Activated CD4-positive, alpha-beta T cell treated with anti-CD3 and anti-CD28 coated beads for 48 hours (primary cell): Measurements from ENCODE around the gene ID1.
"Not testable (repeated sequence)": the region's sequence is repeated elsewhere in the genome, so short reads cannot be mapped to it uniquely, and the experiment has no call there.

Experiments
- DNase-seq: peaks from one replicate; pipeline ENCODE4 v3.0.0-alpha.2; 2020

The ID1 gene

DNA sequence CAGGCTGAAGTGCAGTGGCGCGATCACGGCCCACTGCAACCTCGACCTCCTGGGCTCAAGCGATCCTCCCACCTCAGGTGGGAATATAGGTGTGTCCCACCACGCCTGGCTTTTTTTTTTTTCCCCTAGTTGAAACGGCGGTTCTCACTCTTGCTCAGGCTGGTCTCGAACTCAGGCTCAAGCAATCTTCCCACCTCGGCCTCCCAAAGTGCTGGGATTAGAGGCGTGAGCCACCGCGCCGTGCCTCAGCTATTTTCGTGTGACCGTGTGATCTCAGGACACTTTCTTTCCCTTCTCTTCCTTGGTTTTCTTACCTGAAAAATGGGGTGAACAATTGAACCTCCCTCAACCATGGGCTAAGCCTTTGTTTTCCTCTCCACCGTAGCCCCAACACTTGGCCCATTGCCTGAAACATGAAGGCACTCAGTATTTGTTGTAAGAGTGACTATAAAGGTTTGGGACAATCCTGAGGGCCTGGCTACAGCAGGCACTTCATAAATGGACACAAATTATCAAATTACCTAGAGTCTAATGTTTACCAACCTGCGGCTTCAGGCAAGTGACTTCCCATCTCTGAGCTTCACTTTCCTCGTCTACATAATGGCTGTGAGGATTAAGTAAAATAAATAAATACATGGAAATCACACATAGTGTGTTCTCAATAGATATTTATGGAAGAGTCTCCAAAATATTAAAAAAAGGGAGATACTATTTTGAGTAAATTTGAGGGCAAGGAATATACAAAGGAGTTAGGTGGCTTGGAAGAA, 31.4 kb upstream of the ID1 start:
- no peak for DNase-seq

DNA sequence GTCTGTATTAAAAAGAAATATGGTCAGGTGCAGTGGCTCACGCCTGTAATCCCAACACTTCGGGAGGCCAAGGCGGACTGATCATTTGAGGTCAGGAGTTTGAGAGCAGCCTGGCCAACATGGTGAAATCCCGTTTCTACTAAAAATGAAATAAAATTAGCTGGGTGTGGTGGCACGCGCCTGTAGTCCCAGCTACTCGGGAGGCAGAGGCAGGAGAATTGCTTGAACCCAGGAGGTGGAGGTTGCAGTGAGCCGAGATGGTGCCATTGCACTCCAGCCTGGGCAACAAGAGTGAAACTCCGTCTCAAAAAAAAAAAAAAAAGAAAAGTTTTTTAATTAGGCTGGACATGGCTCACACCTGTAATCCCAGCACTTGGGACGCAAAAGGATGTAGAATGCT, 30.1 kb upstream of the ID1 start:
- not testable (repeated sequence) for DNase-seq

GRCh38 chr20:31576751-31577150, 28.3 kb upstream of the ID1 start:
- DNase-seq, result no peak

DNA sequence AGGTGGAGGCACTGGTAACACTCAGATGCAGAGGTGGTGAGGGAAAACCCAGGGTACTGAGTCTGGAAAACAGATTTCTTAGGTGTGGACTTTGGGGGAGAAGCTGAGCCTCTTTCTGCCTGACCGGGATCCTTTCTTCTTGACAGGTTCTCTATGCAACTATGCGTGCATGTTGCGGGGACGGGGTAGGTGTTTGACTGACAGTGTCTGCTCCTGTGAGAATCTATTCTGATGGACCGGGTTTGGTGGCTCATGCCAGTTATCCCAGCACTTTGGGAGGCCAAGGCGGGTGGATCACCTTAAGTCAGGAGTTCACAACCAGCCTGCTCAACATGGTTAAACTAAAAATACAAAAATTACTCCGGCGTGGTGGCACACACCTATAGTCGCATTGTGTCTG, 27.9 kb upstream of the ID1 start:
- DNase-seq, result no peak

DNA sequence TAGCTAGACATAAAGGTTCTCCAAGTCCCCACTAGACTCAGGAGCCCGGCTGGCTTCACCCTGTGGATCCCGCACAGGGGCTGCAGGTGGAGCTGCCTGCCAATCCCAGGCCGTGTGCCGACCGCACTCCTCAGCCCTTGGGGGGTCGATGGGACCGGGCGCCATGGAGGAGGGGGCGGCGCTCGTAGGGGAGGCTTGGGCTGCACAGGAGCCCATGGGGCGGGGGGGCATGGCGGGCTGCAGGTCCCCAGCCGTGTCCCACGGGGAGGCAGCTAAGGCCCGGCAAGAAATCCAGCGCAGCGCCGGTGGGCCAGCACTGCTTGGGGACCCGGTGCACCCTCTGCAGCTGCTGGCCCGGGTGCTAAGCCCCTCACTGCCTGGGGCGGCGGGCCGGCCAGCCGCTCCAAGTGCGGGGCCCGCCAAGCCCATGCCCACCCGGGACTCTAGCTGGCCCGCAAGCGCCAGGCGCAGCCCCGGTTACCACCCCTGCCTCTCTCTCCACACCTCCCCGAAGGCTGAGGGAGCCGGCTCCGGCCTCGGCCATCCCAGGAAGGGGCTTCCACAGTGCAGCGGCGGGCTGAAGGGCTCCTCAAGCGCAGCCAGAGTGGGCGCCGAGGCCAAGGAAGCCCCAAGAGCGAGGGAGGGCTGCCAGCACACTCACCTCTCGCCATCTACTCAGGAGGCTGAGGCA, 26.5 kb upstream of the ID1 start:
- no peak for DNase-seq

DNA sequence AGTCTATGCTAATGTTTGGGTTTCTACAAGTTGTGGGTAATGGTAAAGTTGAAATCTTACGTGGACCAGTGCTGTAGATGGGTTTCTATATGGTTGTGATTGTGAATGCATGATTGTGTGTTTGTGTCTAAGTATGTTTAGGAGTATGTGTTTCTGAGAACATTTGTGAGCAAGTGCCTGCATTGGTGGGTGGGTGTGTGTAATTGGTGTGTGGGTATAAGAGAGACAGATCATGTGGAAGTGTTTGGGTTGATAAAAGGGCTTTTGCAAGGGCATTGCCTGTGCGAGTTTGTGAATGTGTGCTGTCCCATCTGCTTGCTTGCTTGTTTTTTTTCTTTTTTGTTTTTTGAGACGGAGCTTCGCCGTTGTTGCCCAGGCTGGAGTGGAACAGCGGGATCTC, 25.8 kb upstream of the ID1 start:
- DNase-seq, result no peak

DNA sequence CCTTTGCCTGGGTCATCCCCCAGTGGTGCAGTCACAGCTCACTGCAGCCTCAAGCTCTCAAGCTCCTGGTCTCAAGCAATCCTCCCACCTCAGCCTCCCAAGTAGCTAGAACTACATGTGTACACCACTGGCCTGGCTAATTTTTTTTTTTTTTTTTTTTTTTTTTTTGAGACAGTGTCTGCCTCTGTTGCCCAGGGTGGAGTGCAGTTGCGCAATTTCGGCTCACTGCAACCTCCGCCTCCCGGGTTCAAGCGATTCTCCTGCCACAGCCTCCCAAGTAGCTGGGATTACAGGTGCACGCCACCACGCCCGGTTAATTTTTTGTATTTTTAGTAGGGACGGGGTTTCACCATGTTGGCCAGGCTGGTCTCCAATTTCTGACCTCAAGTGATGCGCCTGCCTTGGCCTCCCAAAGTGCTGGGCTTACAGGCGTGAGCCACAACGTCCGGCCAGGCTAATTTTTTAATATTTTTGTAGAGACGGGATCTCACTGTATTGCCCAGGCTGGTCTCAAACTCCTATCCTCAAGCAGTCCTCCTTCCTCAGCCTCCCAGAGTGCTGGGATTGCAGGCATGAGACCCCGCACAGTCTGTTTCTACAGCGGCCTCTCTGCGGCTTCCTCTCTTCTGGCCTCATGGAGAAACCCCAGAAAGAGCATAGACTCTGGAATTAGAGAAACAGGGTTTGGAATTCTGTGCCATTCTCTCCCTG, 25.0 kb upstream of the ID1 start:
- not testable (repeated sequence) for DNase-seq

- no peak for DNase-seq
Measured at GRCh38 chr20:31580706-31581105, 24.4 kb upstream of the ID1 start.

- DNase-seq, result no peak
Measured at GRCh38 chr20:31581391-31581790, 23.7 kb upstream of the ID1 start.

DNA sequence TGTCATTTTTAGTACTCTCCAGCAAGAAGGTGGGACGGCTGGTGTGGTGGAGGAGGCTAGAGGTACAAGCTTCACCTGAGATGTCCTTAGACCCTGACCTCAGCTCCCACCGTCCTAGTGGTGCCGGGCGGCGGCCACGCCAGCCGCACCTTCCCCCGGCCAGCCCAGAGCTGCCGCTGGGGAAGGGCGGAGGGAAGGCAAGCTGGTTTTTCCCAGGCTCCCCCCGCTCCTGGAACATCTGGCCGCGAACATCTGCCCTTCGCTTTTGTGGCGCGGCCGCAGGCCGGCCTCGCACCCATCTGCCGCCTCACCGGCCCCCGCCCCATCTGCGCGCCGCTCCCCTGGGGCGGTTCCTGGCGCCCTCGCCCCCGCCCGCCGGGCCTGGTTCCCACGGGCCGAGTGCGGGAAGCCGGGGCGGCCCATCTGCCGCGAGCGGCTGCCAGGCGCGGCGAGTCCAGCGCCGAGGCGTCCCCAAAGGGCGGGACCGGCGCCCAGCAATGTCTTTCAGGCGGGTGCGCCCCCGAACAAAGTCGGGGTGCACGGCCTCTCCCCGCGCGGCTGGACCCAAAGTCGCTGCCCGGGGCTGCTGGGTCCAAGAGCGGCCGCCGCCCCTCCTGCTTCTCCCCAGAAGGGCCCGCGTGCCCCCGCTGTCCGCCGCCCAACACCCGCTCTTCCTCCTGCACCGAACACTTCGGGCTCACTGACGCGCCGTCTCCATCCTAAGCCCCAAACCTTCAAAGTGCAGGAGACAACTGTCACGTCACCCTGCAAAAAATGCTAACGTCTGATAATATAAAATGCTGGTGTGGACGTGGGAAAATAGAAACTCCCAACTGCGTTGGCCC, 17.3 kb upstream of the ID1 start:
- DNase-seq, result no peak

- DNase-seq, result no peak
Measured at GRCh38 chr20:31590717-31591225, 14.3 kb upstream of the ID1 start.

DNA sequence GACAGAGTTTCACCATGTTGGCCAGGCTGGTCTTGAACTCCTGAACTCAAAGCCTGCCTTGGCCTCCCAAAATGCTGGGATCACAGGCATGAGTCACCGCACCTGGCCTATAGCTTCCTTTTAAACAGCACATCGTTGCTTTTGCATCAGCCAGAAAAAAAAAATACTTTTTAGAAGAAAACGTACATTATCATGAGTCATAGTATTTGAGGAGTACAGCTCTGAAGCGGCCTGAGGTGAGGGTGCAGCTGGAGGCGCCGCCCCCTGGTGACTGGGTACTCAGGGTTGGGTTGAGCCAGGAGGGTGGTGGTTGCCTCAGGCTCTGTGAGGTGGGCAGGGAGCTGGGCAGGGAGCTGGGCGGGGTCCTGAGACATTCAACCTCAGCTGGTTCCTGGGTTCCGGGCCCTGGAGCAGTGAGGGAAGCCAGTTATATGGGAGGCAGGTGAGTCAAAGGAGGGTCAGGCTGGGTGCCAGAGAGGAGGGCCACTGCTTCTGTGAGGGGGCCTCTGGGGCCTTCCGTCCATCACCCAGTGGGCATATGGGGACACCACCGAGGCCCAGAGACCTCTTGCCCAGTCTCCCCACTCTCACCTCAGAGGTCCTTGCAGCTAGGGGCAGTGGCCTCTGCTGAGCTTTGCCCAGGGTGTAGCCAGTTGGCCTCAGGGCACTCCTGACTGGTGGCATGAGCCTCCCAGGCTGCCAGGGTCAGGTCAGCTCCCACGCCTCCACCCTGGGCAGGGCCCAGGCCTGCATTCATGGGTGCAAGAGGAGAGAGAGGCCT, 11.7 kb upstream of the ID1 start:
- DNase-seq, result peak; percentile 71

DNA sequence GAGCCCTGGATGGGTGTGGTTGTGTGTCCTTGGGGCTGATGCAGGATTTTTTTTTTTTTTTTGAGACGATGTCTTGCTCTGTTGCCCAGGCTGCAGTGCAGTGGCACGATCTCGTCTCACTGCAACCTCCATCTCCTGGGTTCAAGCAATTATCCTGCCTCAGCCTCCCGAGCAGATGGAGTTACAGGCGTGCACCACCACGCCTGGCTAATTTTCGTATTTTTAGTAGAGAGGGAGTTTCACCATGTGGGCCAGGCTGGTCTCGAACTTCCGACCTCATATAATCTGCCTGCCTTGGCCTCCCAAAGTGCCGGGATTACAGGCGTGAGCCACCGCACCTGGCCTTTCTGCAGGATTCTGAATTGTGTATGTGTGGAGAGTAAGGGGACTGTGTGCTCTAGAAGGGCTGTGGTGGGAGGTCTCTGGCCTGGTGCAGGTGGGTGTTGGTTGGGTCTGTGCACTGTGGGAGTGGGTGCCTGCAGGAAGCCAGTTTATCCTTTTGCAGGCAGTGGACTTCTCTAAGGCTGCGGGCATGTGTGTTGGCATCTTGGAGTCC, 11.0 kb upstream of the ID1 start:
- DNase-seq, result no peak

DNA sequence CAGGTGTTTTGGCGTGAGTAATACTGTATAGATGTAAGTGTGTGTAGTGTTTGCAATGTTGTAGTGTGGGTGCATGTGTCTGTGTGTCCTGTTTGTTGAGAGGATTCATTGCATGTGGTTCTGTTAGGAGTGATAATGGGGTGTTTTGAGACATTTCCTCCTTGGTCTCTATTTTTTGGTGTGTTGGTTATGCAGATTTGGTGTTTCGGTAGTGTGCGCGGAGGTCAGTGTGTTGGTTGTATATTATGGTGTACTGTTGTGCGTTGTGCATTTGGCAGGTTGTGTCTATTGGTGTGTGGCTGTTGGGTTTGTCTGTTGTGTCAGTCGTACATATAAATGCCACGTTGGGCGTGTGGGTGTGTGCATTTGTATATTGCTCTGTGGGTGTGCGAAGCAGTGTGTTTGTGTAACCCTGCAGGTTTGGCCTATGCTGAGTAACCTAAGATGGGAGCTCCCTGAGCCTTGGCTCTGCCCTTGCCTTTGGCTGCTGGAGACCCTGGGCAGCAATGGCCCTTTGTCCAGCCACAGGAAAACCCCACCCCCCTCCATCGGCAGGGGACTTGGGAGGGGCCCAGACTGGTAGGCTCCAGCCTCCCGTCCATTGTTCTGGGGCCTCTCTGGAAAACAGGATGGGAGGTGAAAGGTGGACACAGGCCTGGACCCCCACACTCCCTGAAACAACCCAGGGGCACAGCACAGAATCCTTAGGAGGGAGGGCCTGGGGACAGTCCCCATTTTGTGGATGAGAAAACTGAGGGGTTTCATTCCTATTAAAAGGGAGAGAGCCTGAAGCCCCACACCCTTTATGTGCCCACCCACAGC, 10.3 kb upstream of the ID1 start:
- no peak for DNase-seq

- no peak for DNase-seq
Measured at GRCh38 chr20:31595380-31595653, 9.8 kb upstream of the ID1 start.

DNA sequence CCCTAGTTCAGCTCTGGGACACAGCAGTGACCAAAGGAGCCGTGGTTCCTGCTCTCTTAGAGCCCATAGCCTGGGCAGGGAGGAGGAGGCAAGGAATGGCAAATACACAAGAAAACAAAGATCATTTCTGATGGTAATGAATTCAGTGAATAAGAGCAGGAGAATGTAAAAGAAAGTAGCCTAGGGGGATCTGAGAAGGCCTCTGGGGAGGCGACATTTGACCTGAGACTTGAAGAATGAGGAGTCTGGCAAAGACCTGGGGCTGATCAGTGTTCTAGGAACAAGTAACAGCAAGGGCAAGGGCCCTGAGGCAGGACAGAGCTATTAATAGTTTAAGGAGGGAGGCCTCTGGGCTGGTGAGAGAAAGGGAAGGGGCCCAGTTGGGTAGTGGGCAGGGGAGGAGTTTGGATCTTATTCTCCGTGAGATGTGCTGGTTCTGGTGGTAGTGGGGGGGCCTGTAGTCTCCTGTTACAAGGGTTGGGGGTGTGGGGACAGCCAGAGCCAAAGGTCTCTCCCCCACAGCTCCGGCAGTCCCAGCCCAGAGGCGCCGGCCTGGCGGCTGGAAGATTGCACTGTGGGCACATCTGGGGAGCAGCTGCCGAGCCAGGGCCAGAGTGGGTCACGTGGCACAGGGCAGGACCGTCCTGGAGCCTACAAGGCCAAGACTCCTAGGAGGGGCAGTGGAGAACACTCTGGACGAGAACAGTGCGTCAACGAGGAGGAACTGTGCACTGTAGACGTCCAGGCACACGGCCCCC, 9.3 kb upstream of the ID1 start:
- DNase-seq, result no peak

- not testable (repeated sequence) for DNase-seq
Measured at GRCh38 chr20:31596412-31596715, 8.7 kb upstream of the ID1 start.

DNA sequence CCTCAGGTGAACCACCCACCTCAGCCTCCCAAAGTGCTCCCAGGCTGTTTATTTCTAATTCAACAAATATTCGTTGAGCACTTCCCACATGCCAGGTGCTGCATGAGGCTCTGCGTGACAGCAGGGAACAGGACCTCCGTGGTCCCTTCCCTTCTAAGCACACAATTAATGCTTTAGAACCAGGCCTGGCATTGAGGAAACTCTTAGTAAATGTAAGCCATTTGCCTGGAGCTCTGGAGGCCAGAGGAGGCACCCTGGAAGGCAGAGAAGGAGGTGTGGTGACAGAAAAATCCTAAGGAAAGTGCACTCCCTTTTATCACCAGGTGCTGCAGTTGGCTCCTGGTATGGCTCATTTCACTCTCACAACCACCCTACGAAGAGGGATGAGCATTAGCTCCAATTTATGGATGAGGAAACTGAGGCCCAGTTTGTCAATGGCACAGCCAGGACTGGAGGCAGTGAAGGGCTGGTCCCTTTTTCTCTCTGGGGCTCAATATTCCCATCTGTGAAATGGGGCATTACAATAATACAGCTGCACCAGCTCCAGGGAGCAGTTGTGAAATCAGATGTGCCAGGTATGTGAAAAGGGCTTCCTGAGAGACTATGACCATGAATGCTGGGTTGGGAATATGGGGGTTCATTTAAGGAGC, 8.1 kb upstream of the ID1 start:
- no peak for DNase-seq

DNA sequence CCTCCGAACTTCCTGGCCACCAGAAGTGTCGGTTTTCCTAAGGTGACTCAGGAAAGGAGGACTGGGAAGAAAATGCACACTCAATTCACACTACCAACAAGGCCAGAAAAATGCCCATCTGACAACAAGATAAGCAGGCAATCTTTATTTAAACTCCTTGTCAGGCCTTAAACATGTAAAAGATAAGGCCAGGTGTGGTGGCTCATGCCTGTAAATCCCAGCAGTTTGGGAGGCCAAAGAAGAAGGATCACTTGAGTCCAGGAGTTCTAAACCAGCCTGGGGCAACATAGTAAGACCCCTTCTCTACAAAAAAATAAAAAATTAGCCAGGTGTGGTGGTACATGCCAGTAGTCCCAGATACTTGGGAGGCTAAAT, 7.6 kb upstream of the ID1 start:
- DNase-seq, result no peak

GRCh38 chr20:31602431-31602778, 2.7 kb upstream of the ID1 start:
- DNase-seq, result no peak
